COLO829 (cell line): ENCODE data around the gene APOBEC4.

ENCODE experiments used
- DNase-seq: peaks from one replicate; pipeline ENCODE4 v3.0.0; 2012; ENCODE audit warnings: low spot score

The APOBEC4 gene

DNA sequence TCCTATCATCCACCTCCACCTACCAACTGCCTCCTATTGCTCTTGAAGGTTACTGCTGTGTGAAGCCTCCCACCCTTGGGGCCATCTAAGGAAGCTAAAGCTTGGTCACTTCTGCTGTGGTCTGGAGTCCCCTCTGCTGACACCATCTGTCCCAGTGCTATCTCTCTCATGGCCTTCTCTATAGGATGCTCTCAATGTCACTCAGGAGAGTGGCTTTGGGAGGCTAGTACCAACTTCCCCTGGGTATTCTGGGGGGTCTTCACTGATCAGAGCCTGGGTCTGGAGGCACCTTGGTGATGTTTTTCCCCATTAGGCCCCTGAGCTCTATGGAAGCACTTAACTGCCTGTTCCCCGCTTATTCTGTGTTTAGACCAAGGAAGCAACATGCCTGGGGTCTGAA, 50.6 kb downstream of the APOBEC4 start:
- DNase-seq, result no peak

- no peak for DNase-seq
Measured at GRCh38 chr1:183600634-183601033, 52.5 kb downstream of the APOBEC4 start.

GRCh38 chr1:183600136-183600535, 53.0 kb downstream of the APOBEC4 start:
- no peak for DNase-seq

- DNase-seq, result peak; percentile 48
Measured at GRCh38 chr1:183598386-183598785, 54.7 kb downstream of the APOBEC4 start.

- no peak for DNase-seq
Measured at GRCh38 chr1:183597656-183598347, 55.3 kb downstream of the APOBEC4 start.

- DNase-seq, result no peak
Measured at GRCh38 chr1:183596500-183596899, 56.6 kb downstream of the APOBEC4 start.
